Liver (tissue), 9 donors: ENCODE measurements around the gene NT5C1A. TPM values are rescaled to one million over a fixed set of nuclear protein-coding genes. Genes with fewer than 3 reads are reported as not detected.
A peak's percentile ranks its signal among the peaks of the same experiment; 100 is the strongest.

Experiments used
- DNase-seq: peaks from one replicate; pipeline ENCODE4 v3.0.0-alpha.2; 2017; ENCODE audit warnings: low spot score
- H3K27ac ChIP-seq, 2 donors: one replicate each; pipeline ENCODE4 v1.7.0; 2013; ENCODE audit warnings: inconsistent platforms in 2 of 2, low read length in 2 of 2, control low read depth in 1 of 2, low read depth in 1 of 2, mild to moderate bottlenecking in 1 of 2
- H3K27me3 ChIP-seq, 4 donors: one replicate each; pipeline versions ENCODE4 v1.6.1 to v1.7.0; 2013; ENCODE audit warnings: low read length in 3 of 4, inconsistent platforms in 1 of 4, mild to moderate bottlenecking in 1 of 4, moderate library complexity in 1 of 4; ENCODE audit not compliant: control insufficient read depth in 4 of 4, insufficient read depth in 4 of 4
- H3K36me3 ChIP-seq, 4 donors: one replicate each; pipeline versions ENCODE4 v1.6.1 to v1.7.0; 2013; ENCODE audit warnings: low read length in 3 of 4, mild to moderate bottlenecking in 3 of 4, low read depth in 1 of 4, moderate library complexity in 1 of 4; ENCODE audit not compliant: control insufficient read depth in 4 of 4, insufficient read depth in 3 of 4
- H3K4me1 ChIP-seq, 4 donors: one replicate each; pipeline versions ENCODE4 v1.6.1 to v1.7.0; 2013; ENCODE audit warnings: low read length in 3 of 4, mild to moderate bottlenecking in 3 of 4, moderate library complexity in 1 of 4; ENCODE audit not compliant: control insufficient read depth in 4 of 4, insufficient read depth in 4 of 4
- H3K4me3 ChIP-seq, 3 donors: one replicate each; pipeline versions ENCODE4 v1.6.1 to v1.7.0; 2013; ENCODE audit warnings: low read length in 3 of 3, control low read depth in 1 of 3, low read depth in 1 of 3, mild to moderate bottlenecking in 1 of 3
- H3K9ac ChIP-seq, 2 donors: one replicate each; pipeline ENCODE4 v1.7.0; 2013; ENCODE audit warnings: low read length in 2 of 2, mild to moderate bottlenecking in 2 of 2, moderate library complexity in 2 of 2, control low read depth in 1 of 2, low read depth in 1 of 2
- H3K9me3 ChIP-seq, 4 donors: one replicate each; pipeline versions ENCODE4 v1.6.1 to v1.7.0; 2013; ENCODE audit warnings: low read length in 3 of 4; ENCODE audit not compliant: control insufficient read depth in 4 of 4
- ATF3 ChIP-seq: IDR thresholded peaks from 2 replicates; pipeline ENCODE4 v1.6.1; 2016; ENCODE audit warnings: antibody characterized with exemption
- CTCF ChIP-seq: fragments of 150-350 bp; IDR thresholded peaks from 2 replicates; pipeline ENCODE4 v1.5.1; 2017; ENCODE audit warnings: improper control_type of control experiment, low read depth, low read length; ENCODE audit not compliant: missing input control
- EGR1 ChIP-seq, 2 donors: IDR thresholded peaks; 2 replicates each; pipeline ENCODE4 v1.6.1; 2016 to 2018; ENCODE audit warnings: antibody characterized with exemption in 2 of 2, low read depth in 2 of 2
- FOXA2 ChIP-seq: IDR thresholded peaks from 2 replicates; pipeline ENCODE4 v1.6.1; 2016; ENCODE audit warnings: antibody characterized with exemption
- GABPA ChIP-seq, 2 donors: IDR thresholded peaks in 1 of 2; conservative IDR thresholded peaks in 1 of 2; 2 replicates each; pipeline ENCODE4 v1.6.1; 2016; ENCODE audit warnings: antibody characterized with exemption in 2 of 2, mild to moderate bottlenecking in 1 of 2, moderate library complexity in 1 of 2
- MAX ChIP-seq: IDR thresholded peaks from 2 replicates; pipeline ENCODE4 v1.6.1; 2016; ENCODE audit warnings: antibody characterized with exemption
- RAD21 ChIP-seq, 2 donors: IDR thresholded peaks; 2 replicates each; pipeline ENCODE4 v1.6.1; 2016; ENCODE audit warnings: antibody characterized with exemption in 2 of 2, mild to moderate bottlenecking in 2 of 2
- SP1 ChIP-seq: IDR thresholded peaks from 2 replicates; pipeline ENCODE4 v1.6.1; 2018; ENCODE audit warnings: antibody characterized with exemption, mild to moderate bottlenecking
- TAF1 ChIP-seq: conservative IDR thresholded peaks from 2 replicates; pipeline ENCODE4 v1.6.1; 2016; ENCODE audit warnings: antibody characterized with exemption, mild to moderate bottlenecking
- WGBS: extraction: QIAGEN DNeasy Blood & Tissue Kit; methylation state at CpG from one replicate; pipeline ENCODE4 v1.1.7; 2013; 5-methylcytosine and 5-hydroxymethylcytosine counted together
- polyA plus RNA-seq, 2 donors: library from polyadenylated mRNA; stranded (reverse) in 1 of 2; unstranded in 1 of 2; fragments of 200-250 nt in 1 of 2; fragments of >200 nt in 1 of 2; fragmentation: Nextera tagmentation in 1 of 2; extraction: Ambion mirVana in 1 of 2; gene quantifications; one replicate each; pipeline versions ENCODE4 v1.2.1 to v1.2.3, GENCODE V29; 2013 to 2015
- total RNA-seq, 2 donors: library from RNA; depleted of rRNA; stranded (reverse); fragments of >200 nt; gene quantifications; one replicate each; pipeline ENCODE4 v1.2.3, GENCODE V29; 2014
- donor health status: healthy.
- donor health status: healthy.
- donor health status: healthy.
- donor health status: healthy.
- donor health status: healthy.

Gene NT5C1A
- total and polyA plus RNA-seq, 4 donors, result 0.05 to 0.08 TPM; not detected in 2

GRCh38 chr1:39655578-39656268 is 16.2 kb downstream of the NT5C1A start:
- H3K9me3 ChIP-seq, result no peaks in the 10 kb centered on the region

GRCh38 chr1:39654291-39654690 is 17.6 kb downstream of the NT5C1A start:
- Histone ChIP-seq H3K9ac (no peak overlapping the region), H3K36me3 (no peaks in the 10 kb centered on the region), H3K4me3 (no peak overlapping the region), H3K4me1 (peaks cover 0 to 6% (median 0%) of the 10 kb centered on the region in 4 donors), H3K27me3 (no peaks in the 10 kb centered on the region), H3K27ac (no peak overlapping the region), H3K9me3 (no peaks in the 10 kb centered on the region)
- DNase-seq, result no peak
- TF ChIP-seq EGR1 (IDR thresholded peaks at IDR 0.05; ENCODE audit: low read depth in 2 of 2) (no peak), GABPA (IDR thresholded peaks at IDR 0.05 in 1 of 2, conservative IDR thresholded peaks at IDR 0.05 in 1 of 2) (no peak), TAF1 (no peak), MAX (no peak), SP1 (no peak)
- WGBS, result 69% methylated on average over 7 of the region's 7 CpGs

More at GRCh38 chr1:39655578-39656268, 16.2 kb downstream of the NT5C1A start:
- no peak overlapping the region for H3K4me3 ChIP-seq
- H3K36me3 ChIP-seq, result no peaks in the 10 kb centered on the region
- H3K27me3 ChIP-seq, result no peaks in the 10 kb centered on the region
- 74% methylated on average over 5 of the region's 5 CpGs for whole genome bisulfite sequencing
- H3K9ac ChIP-seq, result no peak overlapping the region
- DNase-seq, result no peak
- peaks cover 0 to 6% (median 0%) of the 10 kb centered on the region in 4 donors for H3K4me1 ChIP-seq
- H3K27ac ChIP-seq, result no peak overlapping the region
- TF ChIP-seq FOXA2, result no peak
- no peak for TF ChIP-seq CTCF
- TF ChIP-seq ATF3, result no peak

- TF ChIP-seq FOXA2 (no peak), RAD21 (IDR thresholded peaks at IDR 0.05) (peak; percentile 91 to 96), CTCF (peak; percentile 84)
- Histone ChIP-seq H3K27ac (no peak overlapping the region), H3K9me3 (no peaks in the 10 kb centered on the region), H3K9ac (no peak overlapping the region), H3K4me1 (peaks cover 0 to 6% (median 0%) of the 10 kb centered on the region in 4 donors), H3K27me3 (no peaks in the 10 kb centered on the region), H3K4me3 (no peak overlapping the region), H3K36me3 (no peaks in the 10 kb centered on the region)
- WGBS, result 7% methylated on average over 8 of the region's 8 CpGs
- peak; percentile 75 for DNase-seq
These were observed 18.3 kb downstream of the NT5C1A start for GRCh38 chr1:39653546-39654031.
